Left ventricle myocardium inferior (tissue), 1 donor: ENCODE data around the gene FCHSD1. TPM values are rescaled to one million over a fixed set of nuclear protein-coding genes. Genes with fewer than 3 reads are reported as not detected.
A peak's percentile ranks its signal among the peaks of the same experiment; 100 is the strongest.

Experiments used
- DNase-seq: peaks from one replicate; pipeline ENCODE4 v3.0.0-alpha.2; 2020
- H3K27ac ChIP-seq: fragments of 200-600 bp; replicated peaks from 2 replicates; pipeline ENCODE4 v1.8.0; 2021
- H3K27me3 ChIP-seq: fragments of 200-600 bp; 2 replicates; pipeline ENCODE4 v1.8.0; 2021; ENCODE audit warnings: low read depth
- H3K36me3 ChIP-seq: fragments of 200-600 bp; 2 replicates; pipeline ENCODE4 v1.8.0; 2021
- H3K4me1 ChIP-seq: fragments of 200-600 bp; 2 replicates; pipeline ENCODE4 v1.8.0; 2021
- H3K4me3 ChIP-seq: fragments of 200-600 bp; 2 replicates; pipeline ENCODE4 v1.8.0; 2021; ENCODE audit warnings: mild to moderate bottlenecking, moderate library complexity
- H3K9me3 ChIP-seq: fragments of 200-600 bp; replicated peaks from 2 replicates; pipeline ENCODE4 v1.8.0; 2021
- CTCF ChIP-seq: fragments of 200-600 bp; IDR thresholded peaks from 2 replicates; pipeline ENCODE4 v1.8.0; 2021; ENCODE audit warnings: antibody characterized with exemption, mild to moderate bottlenecking, borderline replicate concordance
- intact Hi-C: fragments of 100-400 bp; cut with micrococcal nuclease; formaldehyde crosslinking; loops from one replicate; pipeline ENCODE4 v1.11.0; 2022
- total RNA-seq: library from RNA; stranded (reverse); fragmentation: NEBNext Ultra II Directional; extraction: Animal tissue kit (Norgen Biotek cat#: 25700); gene quantifications from one replicate; pipeline ENCODE4 v1.2.1, GENCODE V29; 2021
- donor health status: DM: no; HTN: yes; CAD: no; lungs with severe emphysema.

FCHSD1 gene
- total RNA-seq, 1 donor from 2014 or later = 4.7 TPM

- intact Hi-C loops = no loop called here
- no peak for TF ChIP-seq CTCF
Measured at GRCh38 chr5:141640698-141641097, 10.5 kb downstream of the FCHSD1 start.

DNA sequence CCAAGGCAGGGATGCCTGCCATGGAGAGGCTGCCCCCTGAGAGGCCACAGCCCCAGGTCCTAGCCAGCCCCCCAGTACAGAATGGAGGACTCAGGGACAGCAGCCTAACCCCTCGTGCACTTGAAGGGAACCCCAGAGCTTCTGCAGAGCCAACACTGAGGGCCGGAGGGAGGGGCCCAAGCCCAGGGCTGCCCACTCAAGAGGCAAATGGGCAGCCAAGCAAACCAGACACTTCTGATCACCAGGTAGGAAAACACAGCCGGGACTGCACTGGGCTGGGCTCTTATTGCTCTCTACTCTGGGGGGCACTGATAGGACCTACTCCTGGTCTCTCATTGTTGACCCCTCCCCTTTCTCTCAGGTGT lies 11.2 kb downstream of the FCHSD1 start:
- H3K4me3 ChIP-seq = no peak overlapping the region
- no peak for DNase-seq
- intact Hi-C loops = no loop called here
- TF ChIP-seq CTCF = no peak
- H3K27me3 ChIP-seq = no peaks in the 10 kb centered on the region
- H3K27ac ChIP-seq = no peak overlapping the region
- peaks cover 31% of the 10 kb centered on the region for H3K4me1 ChIP-seq
- no peaks in the 10 kb centered on the region for H3K9me3 ChIP-seq
- no peaks in the 10 kb centered on the region for H3K36me3 ChIP-seq

More at GRCh38 chr5:141640698-141641097, 10.5 kb downstream of the FCHSD1 start:
- Histone ChIP-seq H3K27me3 (no peaks in the 10 kb centered on the region), H3K4me3 (no peak overlapping the region), H3K4me1 (peaks cover 25% of the 10 kb centered on the region), H3K36me3 (no peaks in the 10 kb centered on the region), H3K27ac (no peak overlapping the region), H3K9me3 (no peaks in the 10 kb centered on the region)
- no peak for DNase-seq

- intact Hi-C loops = no loop called here
- Histone ChIP-seq H3K27ac (no peak overlapping the region), H3K9me3 (no peaks in the 10 kb centered on the region), H3K36me3 (no peaks in the 10 kb centered on the region), H3K27me3 (no peaks in the 10 kb centered on the region), H3K4me1 (peaks cover 37% of the 10 kb centered on the region), H3K4me3 (no peak overlapping the region)
- no peak for DNase-seq
- TF ChIP-seq CTCF = no peak
Measured at GRCh38 chr5:141639357-141640050, 11.7 kb downstream of the FCHSD1 start.

GRCh38 chr5:141638771-141639170 lies 12.4 kb downstream of the FCHSD1 start:
- intact Hi-C loops = no loop called here
- Histone ChIP-seq H3K9me3 (no peaks in the 10 kb centered on the region), H3K36me3 (no peaks in the 10 kb centered on the region), H3K27me3 (no peaks in the 10 kb centered on the region), H3K27ac (no peak overlapping the region), H3K4me3 (no peak overlapping the region), H3K4me1 (peaks cover 40% of the 10 kb centered on the region)
- DNase-seq = no peak
- TF ChIP-seq CTCF = no peak

GRCh38 chr5:141637767-141638419 lies 13.3 kb downstream of the FCHSD1 start:
- peak; percentile 56 for DNase-seq
- Histone ChIP-seq H3K4me1 (peaks cover 41% of the 10 kb centered on the region), H3K36me3 (no peaks in the 10 kb centered on the region), H3K27ac (no peak overlapping the region), H3K9me3 (no peaks in the 10 kb centered on the region), H3K27me3 (no peaks in the 10 kb centered on the region), H3K4me3 (peak overlapping the region; percentile 90)
- peak; percentile 34 for TF ChIP-seq CTCF
- intact Hi-C loops = no loop called here
